ENCODE measurements around the gene PPP1R17.

GRCh38 chr7:31699050-31699449, 12.0 kb downstream of the PPP1R17 start:
- TF ChIP-seq FOXP2 (optimal IDR thresholded peaks at IDR 0.05; ENCODE audit: borderline replicate concordance, extremely low read depth, extremely low read length, insufficient read depth) (no peak), POLR2AphosphoS5 (IDR thresholded peaks at IDR 0.05; ENCODE audit: low read depth, low read length) (no peak), TAF1 (IDR thresholded peaks at IDR 0.05; ENCODE audit: borderline replicate concordance, insufficient read depth, low read length) (no peak)
